Stomach smooth muscle (tissue), 2 donors: ENCODE data around the gene PTPN4.

Source experiments
- H3K27ac ChIP-seq: one replicate; pipeline ENCODE4 v1.7.0; 2013; ENCODE audit warnings: mild to moderate bottlenecking, low read length, inconsistent platforms
- H3K27me3 ChIP-seq, 2 donors: one replicate each; pipeline ENCODE4 v1.7.0; 2013; ENCODE audit warnings: low read length in 2 of 2; ENCODE audit not compliant: insufficient read depth in 2 of 2, control insufficient read depth in 1 of 2
- H3K36me3 ChIP-seq, 2 donors: one replicate each; pipeline ENCODE4 v1.7.0; 2013; ENCODE audit warnings: low read length in 2 of 2; ENCODE audit not compliant: control insufficient read depth in 2 of 2, insufficient read depth in 2 of 2
- H3K4me1 ChIP-seq: one replicate; pipeline ENCODE4 v1.7.0; 2013; ENCODE audit warnings: low read length; ENCODE audit not compliant: control insufficient read depth, insufficient read depth
- H3K4me3 ChIP-seq, 2 donors: one replicate each; pipeline ENCODE4 v1.7.0; 2013; ENCODE audit warnings: low read length in 2 of 2
- H3K9ac ChIP-seq, 2 donors: one replicate each; pipeline ENCODE4 v1.7.0; 2013; ENCODE audit warnings: low read length in 2 of 2, mild to moderate bottlenecking in 1 of 2
- H3K9me3 ChIP-seq, 2 donors: one replicate each; pipeline ENCODE4 v1.7.0; 2013; ENCODE audit warnings: low read length in 2 of 2; ENCODE audit not compliant: control insufficient read depth in 2 of 2
- donor health status: healthy.
- donor health status: Pancreatic carcinoma.

Gene PTPN4

DNA sequence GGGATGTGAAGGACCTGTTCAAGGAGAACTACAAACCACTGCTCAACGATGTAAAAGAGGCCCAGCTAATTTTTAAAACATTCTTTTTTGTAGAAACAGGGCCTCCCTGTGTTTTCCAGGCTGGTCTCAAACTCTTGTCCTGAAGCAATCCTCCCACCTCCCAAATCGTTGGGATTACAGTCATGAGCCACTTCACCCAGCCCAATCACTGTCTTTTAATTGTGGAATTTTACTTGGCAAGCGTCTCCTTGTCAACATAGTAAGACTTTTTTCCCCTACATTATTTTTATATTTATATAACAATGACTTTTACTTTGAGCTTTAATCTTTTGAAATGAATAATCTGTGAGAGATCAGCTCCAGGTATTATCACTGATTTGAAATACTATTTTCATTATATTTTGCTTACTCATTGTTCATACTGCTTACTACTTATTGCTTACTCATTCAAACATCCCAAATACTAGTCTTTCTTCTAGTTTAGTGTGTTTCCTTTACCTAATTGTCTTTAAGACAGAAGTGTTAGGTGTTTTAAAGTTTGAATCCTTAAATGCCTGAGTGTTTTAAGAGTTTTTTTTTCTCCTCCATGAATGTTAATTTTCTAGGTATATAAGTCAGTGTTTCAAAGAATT is 48.9 kb downstream of the PTPN4 start:
- Histone ChIP-seq H3K9ac (no peak overlapping the region), H3K4me1 (no peaks in the 10 kb centered on the region), H3K9me3 (no peaks in the 10 kb centered on the region), H3K4me3 (no peak overlapping the region), H3K27me3 (no peaks in the 10 kb centered on the region), H3K27ac (no peak overlapping the region), H3K36me3 (peaks cover 0 to 8% of the 10 kb centered on the region in 2 donors)

- H3K27ac ChIP-seq, result no peak overlapping the region
- H3K27me3 ChIP-seq, result no peaks in the 10 kb centered on the region
- H3K4me1 ChIP-seq, result no peaks in the 10 kb centered on the region
- no peak overlapping the region for H3K9ac ChIP-seq
- H3K4me3 ChIP-seq, result no peak overlapping the region
- H3K9me3 ChIP-seq, result no peaks in the 10 kb centered on the region
- H3K36me3 ChIP-seq, result peaks cover 0 to 8% of the 10 kb centered on the region in 2 donors
Observed at GRCh38 chr2:119809339-119810048, 49.8 kb downstream of the PTPN4 start.

GRCh38 chr2:119810049-119810630 is 50.4 kb downstream of the PTPN4 start:
- peaks cover 0 to 8% of the 10 kb centered on the region in 2 donors for H3K36me3 ChIP-seq
- no peaks in the 10 kb centered on the region for H3K9me3 ChIP-seq
- no peaks in the 10 kb centered on the region for H3K4me1 ChIP-seq
- no peak overlapping the region for H3K27ac ChIP-seq
- H3K9ac ChIP-seq, result no peak overlapping the region
- H3K4me3 ChIP-seq, result no peak overlapping the region
- no peaks in the 10 kb centered on the region for H3K27me3 ChIP-seq

DNA sequence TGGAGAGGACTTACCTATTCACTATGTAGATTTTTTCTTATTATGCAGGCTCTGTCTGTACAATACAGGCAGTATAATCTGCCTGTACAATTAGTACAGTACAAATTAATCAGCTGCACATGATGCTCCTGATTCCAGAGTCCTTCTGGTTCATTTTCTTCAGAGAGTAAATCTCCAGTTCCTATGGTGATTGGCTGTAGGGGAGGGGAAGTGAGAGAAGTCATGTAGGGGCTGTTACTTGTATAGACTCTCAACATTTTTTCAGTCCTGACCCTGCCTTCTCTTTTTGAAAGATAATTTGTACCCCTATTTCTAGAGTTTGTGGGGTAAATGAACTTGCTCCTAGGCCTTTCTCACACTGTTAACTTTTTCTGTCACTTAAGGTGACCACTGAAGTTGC is 54.5 kb downstream of the PTPN4 start:
- Histone ChIP-seq H3K36me3 (peaks cover 0 to 8% of the 10 kb centered on the region in 2 donors), H3K27me3 (no peaks in the 10 kb centered on the region), H3K9ac (no peak overlapping the region), H3K4me1 (no peaks in the 10 kb centered on the region), H3K4me3 (no peak overlapping the region), H3K9me3 (no peaks in the 10 kb centered on the region), H3K27ac (no peak overlapping the region)

- H3K27me3 ChIP-seq, result no peaks in the 10 kb centered on the region
- no peaks in the 10 kb centered on the region for H3K4me1 ChIP-seq
- no peak overlapping the region for H3K27ac ChIP-seq
- H3K9ac ChIP-seq, result no peak overlapping the region
- H3K4me3 ChIP-seq, result no peak overlapping the region
- H3K9me3 ChIP-seq, result no peaks in the 10 kb centered on the region
- no peaks in the 10 kb centered on the region for H3K36me3 ChIP-seq
Observed at GRCh38 chr2:119818792-119819191, 59.1 kb downstream of the PTPN4 start.

GRCh38 chr2:119819846-119820245 is 60.1 kb downstream of the PTPN4 start:
- H3K27ac ChIP-seq, result no peak overlapping the region
- no peaks in the 10 kb centered on the region for H3K27me3 ChIP-seq
- no peaks in the 10 kb centered on the region for H3K36me3 ChIP-seq
- no peaks in the 10 kb centered on the region for H3K4me1 ChIP-seq
- no peak overlapping the region for H3K4me3 ChIP-seq
- H3K9me3 ChIP-seq, result no peaks in the 10 kb centered on the region
- H3K9ac ChIP-seq, result no peak overlapping the region

DNA sequence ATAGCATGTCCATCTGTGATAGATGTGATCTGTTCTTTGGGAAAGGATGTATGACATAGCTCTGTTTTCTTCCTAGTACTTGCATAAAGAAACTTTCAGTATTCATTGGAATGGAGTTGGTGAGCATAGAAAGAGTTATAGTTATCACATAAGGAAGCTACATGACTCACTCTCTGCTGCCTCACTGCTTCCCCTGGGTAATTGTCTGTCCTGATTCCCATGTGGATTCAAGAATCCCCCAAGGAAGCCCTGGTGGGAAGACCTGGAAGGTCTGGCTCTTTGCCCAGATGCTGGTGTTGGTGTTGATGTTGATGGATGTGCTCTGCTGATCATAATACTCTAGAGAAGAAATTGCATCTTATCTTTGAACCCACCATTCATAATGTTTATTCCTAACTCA is 60.6 kb downstream of the PTPN4 start:
- H3K27ac ChIP-seq, result no peak overlapping the region
- H3K4me3 ChIP-seq, result no peak overlapping the region
- H3K27me3 ChIP-seq, result no peaks in the 10 kb centered on the region
- no peak overlapping the region for H3K9ac ChIP-seq
- no peaks in the 10 kb centered on the region for H3K9me3 ChIP-seq
- no peaks in the 10 kb centered on the region for H3K36me3 ChIP-seq
- no peaks in the 10 kb centered on the region for H3K4me1 ChIP-seq

DNA sequence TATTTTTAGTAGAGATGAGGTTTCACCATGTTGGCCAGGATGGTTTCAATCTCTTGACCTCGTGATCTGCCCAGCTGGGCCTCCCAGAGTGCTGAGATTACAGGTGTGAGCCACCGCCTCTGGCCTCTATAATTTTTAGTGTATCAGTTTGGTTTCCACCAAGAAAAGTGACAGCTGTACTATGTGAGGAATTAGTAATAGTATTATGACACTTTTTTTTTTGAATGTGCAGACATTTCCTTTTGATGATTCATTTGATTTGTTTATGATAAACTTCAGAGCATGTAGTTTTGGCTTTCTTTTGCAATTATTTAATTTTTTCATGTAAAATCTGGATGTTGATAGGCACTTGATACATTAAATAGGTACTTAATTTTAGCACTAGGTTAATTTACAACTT is 61.5 kb downstream of the PTPN4 start:
- Histone ChIP-seq H3K27ac (no peak overlapping the region), H3K4me3 (no peak overlapping the region), H3K9ac (no peak overlapping the region), H3K4me1 (no peaks in the 10 kb centered on the region), H3K36me3 (no peaks in the 10 kb centered on the region), H3K27me3 (no peaks in the 10 kb centered on the region), H3K9me3 (no peaks in the 10 kb centered on the region)

- no peaks in the 10 kb centered on the region for H3K27me3 ChIP-seq
- no peak overlapping the region for H3K9ac ChIP-seq
- H3K9me3 ChIP-seq, result no peaks in the 10 kb centered on the region
- H3K4me1 ChIP-seq, result no peaks in the 10 kb centered on the region
- no peak overlapping the region for H3K27ac ChIP-seq
- no peaks in the 10 kb centered on the region for H3K36me3 ChIP-seq
- no peak overlapping the region for H3K4me3 ChIP-seq
Observed at GRCh38 chr2:119823734-119824334, 64.1 kb downstream of the PTPN4 start.

DNA sequence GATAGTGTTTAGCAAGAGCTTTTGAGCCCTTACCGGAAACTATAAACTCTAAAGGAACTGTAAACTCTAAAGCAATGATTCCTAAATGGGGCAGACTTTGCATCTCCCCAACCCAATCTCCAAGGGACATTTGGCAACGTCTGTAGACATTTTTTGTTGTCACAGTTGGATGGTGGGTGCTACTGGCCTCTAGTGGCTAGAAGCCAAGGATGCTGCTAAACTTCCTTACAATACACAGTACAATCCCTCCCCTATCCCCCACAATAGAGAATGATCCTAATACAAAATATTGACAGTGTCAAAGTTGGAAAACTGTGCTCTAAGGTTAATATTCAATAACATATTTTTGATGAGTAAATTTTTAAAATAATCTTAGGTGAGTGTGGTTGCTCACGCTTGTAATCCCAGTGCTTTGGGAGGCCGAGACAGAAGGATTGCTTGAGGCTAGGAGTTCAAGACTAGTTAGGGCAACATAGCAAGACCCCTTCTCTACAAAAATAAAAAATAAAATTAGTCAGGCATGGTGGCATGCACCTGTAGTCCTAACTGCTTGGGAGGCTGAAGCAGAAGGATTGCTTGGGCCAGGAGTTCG is 66.7 kb downstream of the PTPN4 start:
- no peaks in the 10 kb centered on the region for H3K4me1 ChIP-seq
- no peaks in the 10 kb centered on the region for H3K9me3 ChIP-seq
- no peak overlapping the region for H3K4me3 ChIP-seq
- no peak overlapping the region for H3K9ac ChIP-seq
- H3K36me3 ChIP-seq, result no peaks in the 10 kb centered on the region
- no peak overlapping the region for H3K27ac ChIP-seq
- H3K27me3 ChIP-seq, result no peaks in the 10 kb centered on the region
